Kidney (tissue), 14 donors: ENCODE data around the gene CST5. TPM values are rescaled to one million over a fixed set of nuclear protein-coding genes. Genes with fewer than 3 reads are reported as not detected.
"Not testable (repeated sequence)": the region's sequence is repeated elsewhere in the genome, so short reads cannot be mapped to it uniquely, and the experiment has no call there.

Experiments
- DNase-seq, 5 donors: peaks; one replicate each; pipeline ENCODE4 v3.0.0-alpha.2; 2013 to 2020
- FAIRE-seq: peaks from 2 replicates; lab custom pipeline; 2012; peaks lifted over from hg19 to GRCh38; lab: Jason Lieb, UNC
- H3K27ac ChIP-seq, 2 donors: one replicate each; pipeline ENCODE4 v1.7.0; 2013; ENCODE audit warnings: low read depth in 2 of 2, low read length in 2 of 2, inconsistent platforms in 1 of 2
- H3K27me3 ChIP-seq: one replicate; pipeline ENCODE4 v1.7.1; 2013; ENCODE audit warnings: low read length, inconsistent platforms; ENCODE audit not compliant: control insufficient read depth, insufficient read depth
- H3K36me3 ChIP-seq, 3 donors: one replicate each; pipeline versions ENCODE4 v1.7.0 to v1.7.1; 2013; ENCODE audit warnings: low read length in 3 of 3, control low read depth in 1 of 3, inconsistent platforms in 1 of 3; ENCODE audit not compliant: insufficient read depth in 3 of 3, control insufficient read depth in 2 of 3
- H3K4me1 ChIP-seq, 3 donors: one replicate each; pipeline versions ENCODE4 v1.7.0 to v1.7.1; 2013; ENCODE audit warnings: low read length in 3 of 3, inconsistent platforms in 1 of 3, low read depth in 1 of 3; ENCODE audit not compliant: control insufficient read depth in 2 of 3, insufficient read depth in 2 of 3
- H3K4me3 ChIP-seq, 3 donors: one replicate each; pipeline versions ENCODE4 v1.7.0 to v1.8.1; 2013; ENCODE audit warnings: low read length in 3 of 3, control low read depth in 1 of 3, inconsistent platforms in 1 of 3
- H3K9ac ChIP-seq, 3 donors: one replicate each; pipeline versions ENCODE4 v1.7.0 to v1.7.1; 2013; ENCODE audit warnings: low read length in 3 of 3, control low read depth in 1 of 3, inconsistent platforms in 1 of 3
- H3K9me3 ChIP-seq, 3 donors: one replicate each; pipeline versions ENCODE4 v1.7.0 to v1.7.1; 2013; ENCODE audit warnings: low read length in 3 of 3, control low read depth in 1 of 3, inconsistent platforms in 1 of 3; ENCODE audit not compliant: control insufficient read depth in 2 of 3, insufficient read depth in 1 of 3
- CTCF ChIP-seq: IDR thresholded peaks from 3 replicates; pipeline ENCODE4 v1.5.1; 2012; ENCODE audit warnings: mild to moderate bottlenecking, moderate library complexity, borderline replicate concordance; ENCODE audit not compliant: insufficient read depth; ENCODE audit errors: extremely low read depth
- intact Hi-C: fragments of 100-400 bp; cut with DNase I; formaldehyde crosslinking; loops from one replicate; pipeline ENCODE4 v1.11.1; 2022
- polyA plus RNA-seq: library from polyadenylated mRNA; stranded (reverse); fragments of 350-450 nt; fragmentation: Illumina TruSeq; extraction: RNeasy Lipid Tissue Mini Kit (QIAGEN cat#74804); gene quantifications from one replicate; pipeline ENCODE4 v1.2.3, GENCODE V29; 2014; ENCODE audit warnings: low read depth, low replicate concordance; ENCODE audit not compliant: insufficient read depth
- total RNA-seq: library from RNA; stranded (reverse); fragmentation: NEBNext Ultra II Directional; extraction: Animal tissue kit (Norgen Biotek cat#: 25700); gene quantifications from one replicate; pipeline ENCODE4 v1.2.1, GENCODE V29; 2021
- donor health status: control.
- donor health status: control.
- donor health status: control.
- donor health status: control.
- donor health status: control.
- donor health status: DM: yes; HTN: yes; CAD: no.
- donor health status: Normal renal cell carcinoma (clear cell type).

The CST5 gene
- total and polyA plus RNA-seq, 2 donors from 2014 or later, result not detected

DNA sequence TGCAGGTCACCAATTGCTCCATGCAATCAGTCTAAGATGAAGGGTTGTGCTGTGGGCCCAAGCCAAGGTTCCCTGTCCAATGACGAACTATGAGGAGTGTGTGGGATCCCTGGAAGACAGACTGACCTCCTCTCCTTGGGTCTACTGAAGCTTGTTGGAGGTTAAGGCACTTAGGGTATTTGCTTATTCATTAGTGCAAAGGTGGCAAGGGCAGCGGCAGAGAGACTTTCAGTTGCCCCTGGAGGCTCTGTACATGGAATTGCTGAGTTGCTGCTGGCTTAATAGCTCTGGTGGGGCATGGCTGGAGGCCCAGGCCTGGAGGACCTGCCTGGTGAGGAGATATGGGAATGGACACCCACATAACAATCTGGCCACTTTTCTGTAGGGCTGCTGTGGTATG lies 29.8 kb upstream of the CST5 start:
- no peak for FAIRE-seq
- intact Hi-C loops, result no loop called here

GRCh38 chr20:23907579-23907978 lies 28.0 kb upstream of the CST5 start:
- Histone ChIP-seq H3K27ac (no peak overlapping the region), H3K36me3 (no peaks in the 10 kb centered on the region), H3K9ac (no peak overlapping the region), H3K9me3 (peaks cover 0 to 4% (median 0%) of the 10 kb centered on the region in 3 donors), H3K4me1 (no peaks in the 10 kb centered on the region), H3K27me3 (no peaks in the 10 kb centered on the region), H3K4me3 (no peak overlapping the region)
- DNase-seq, result no peak
- no peak for TF ChIP-seq CTCF
- FAIRE-seq, result no peak
- intact Hi-C loops, result no loop called here

More for the DNA sequence above, 29.8 kb upstream of the CST5 start:
- Histone ChIP-seq H3K27me3 (no peaks in the 10 kb centered on the region), H3K36me3 (no peaks in the 10 kb centered on the region), H3K27ac (no peak overlapping the region), H3K9ac (no peak overlapping the region), H3K9me3 (peaks cover 0 to 4% (median 0%) of the 10 kb centered on the region in 3 donors), H3K4me1 (no peaks in the 10 kb centered on the region), H3K4me3 (no peak overlapping the region)
- DNase-seq, result no peak
- TF ChIP-seq CTCF, result no peak

GRCh38 chr20:23902396-23902795 lies 22.8 kb upstream of the CST5 start:
- H3K4me1 ChIP-seq, H3K4me3 ChIP-seq, FAIRE-seq, H3K36me3 ChIP-seq, H3K9ac ChIP-seq, H3K27ac ChIP-seq, intact Hi-C loops, H3K27me3 ChIP-seq, H3K9me3 ChIP-seq: not testable (repeated sequence)
- peak in 1 of 5 donors; percentile 47 for DNase-seq

DNA sequence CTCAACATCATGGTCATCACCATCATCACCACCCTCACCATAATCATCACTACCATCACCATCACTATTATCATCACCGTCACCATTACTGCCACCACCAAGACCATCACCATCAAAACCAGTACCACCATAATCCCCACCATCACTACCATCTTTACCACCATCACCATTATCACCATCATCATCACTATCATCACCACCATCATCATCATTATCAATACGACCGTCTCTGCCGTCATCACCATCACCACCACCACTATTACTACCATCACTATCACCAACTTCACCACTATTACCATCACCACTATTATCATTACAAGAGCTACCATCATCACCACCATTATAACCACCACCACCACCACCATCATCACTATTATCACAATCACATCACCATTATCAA lies 11.3 kb upstream of the CST5 start:
- H3K36me3 ChIP-seq, intact Hi-C loops, H3K27ac ChIP-seq, H3K9me3 ChIP-seq, FAIRE-seq, H3K4me3 ChIP-seq, H3K9ac ChIP-seq, H3K27me3 ChIP-seq, DNase-seq, H3K4me1 ChIP-seq: not testable (repeated sequence)
